BJ (cell line): Measurements from ENCODE around the gene CYP46A1. TPM values are rescaled to one million over a fixed set of nuclear protein-coding genes. Genes with fewer than 3 reads are reported as not detected.

Source experiments
- CTCF ChIA-PET: fragments of 350-600 bp; formaldehyde crosslinking; extraction: SDS; loops from one replicate; lab custom pipeline; 2021; ENCODE audit warnings: antibody characterized with exemption, inconsistent platforms; lab: Yijun Ruan, JAX
- POLR2A ChIA-PET: fragments of 300-600 bp; sonication (Branson Sonifier 250); formaldehyde crosslinking; extraction: SDS; loops from one replicate; lab custom pipeline; 2021; ENCODE audit warnings: antibody characterized with exemption; lab: Charles Lee
- DNase-seq: peaks from one replicate; pipeline ENCODE4 v3.0.0-alpha.2; 2011; ENCODE audit warnings: low read depth
- H3K27me3 ChIP-seq: 2 replicates; pipeline ENCODE4 v1.6.0; 2011; ENCODE audit warnings: low read length; ENCODE audit not compliant: control insufficient read depth, insufficient read depth
- H3K36me3 ChIP-seq: 2 replicates; pipeline ENCODE4 v1.5.1; 2011; ENCODE audit warnings: low read length; ENCODE audit not compliant: control insufficient read depth, insufficient read depth
- H3K4me3 ChIP-seq: 2 replicates; pipeline ENCODE4 v1.5.1; 2011; ENCODE audit warnings: low read depth, mild to moderate bottlenecking, control low read depth, low read length
- polyA plus RNA-seq: library from polyadenylated mRNA; depleted of rRNA; stranded (reverse); fragments of >200 nt; gene quantifications from 2 replicates; pipeline ENCODE4 v1.2.3, GENCODE V29; 2011
- TF ChIP-seq, protein P1 (sequence below): IDR thresholded peaks from 2 replicates; pipeline ENCODE4 v1.5.1; 2011; ENCODE audit warnings: low read depth, mild to moderate bottlenecking, control low read depth, inconsistent platforms, low read length, moderate library complexity; ENCODE audit not compliant: insufficient read depth

Gene CYP46A1
- polyA plus RNA-seq, 1 experiment: 0.06 TPM

DNA sequence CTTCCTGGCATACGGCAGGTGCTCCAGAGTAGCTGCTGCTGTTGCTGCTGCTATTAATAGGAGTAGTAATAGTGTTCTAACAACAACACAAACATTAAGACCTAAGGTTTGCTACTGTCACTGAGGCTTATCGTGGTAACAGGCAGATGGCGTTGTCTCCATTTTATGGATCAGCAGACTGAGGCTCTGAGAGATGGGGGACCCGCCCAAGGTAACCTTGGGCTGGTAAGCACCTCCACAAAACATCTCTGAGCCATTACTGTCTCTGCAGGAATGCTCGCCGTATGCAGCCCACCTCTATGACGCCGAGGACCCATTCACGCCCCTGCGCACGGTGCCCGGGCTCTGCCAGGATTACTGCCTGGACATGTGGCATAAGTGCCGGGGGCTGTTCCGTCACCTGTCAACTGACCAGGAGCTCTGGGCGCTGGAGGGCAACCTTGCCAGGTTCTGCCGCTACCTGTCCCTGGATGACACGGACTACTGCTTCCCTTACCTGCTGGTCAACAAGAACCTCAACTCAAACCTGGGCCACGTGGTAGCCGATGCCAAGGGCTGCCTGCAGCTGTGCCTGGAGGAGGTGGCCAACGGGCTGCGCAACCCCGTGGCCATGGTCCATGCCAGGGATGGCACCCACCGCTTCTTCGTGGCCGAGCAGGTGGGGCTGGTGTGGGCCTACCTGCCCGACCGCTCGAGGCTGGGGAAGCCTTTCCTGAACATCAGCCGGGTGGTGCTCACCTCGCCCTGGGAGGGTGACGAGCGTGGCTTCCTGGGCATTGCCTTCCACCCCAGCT, 31.9 kb upstream of the CYP46A1 start:
- Histone ChIP-seq H3K36me3 (no peaks in the 10 kb centered on the region), H3K4me3 (no peak overlapping the region), H3K27me3 (no peaks in the 10 kb centered on the region; the same call in 1 of the 2 replicates)
- CTCF ChIA-PET: no interaction called here
- DNase-seq: no peak
- POLR2A ChIA-PET: no interaction called here
- TF ChIP-seq, protein P1, sequence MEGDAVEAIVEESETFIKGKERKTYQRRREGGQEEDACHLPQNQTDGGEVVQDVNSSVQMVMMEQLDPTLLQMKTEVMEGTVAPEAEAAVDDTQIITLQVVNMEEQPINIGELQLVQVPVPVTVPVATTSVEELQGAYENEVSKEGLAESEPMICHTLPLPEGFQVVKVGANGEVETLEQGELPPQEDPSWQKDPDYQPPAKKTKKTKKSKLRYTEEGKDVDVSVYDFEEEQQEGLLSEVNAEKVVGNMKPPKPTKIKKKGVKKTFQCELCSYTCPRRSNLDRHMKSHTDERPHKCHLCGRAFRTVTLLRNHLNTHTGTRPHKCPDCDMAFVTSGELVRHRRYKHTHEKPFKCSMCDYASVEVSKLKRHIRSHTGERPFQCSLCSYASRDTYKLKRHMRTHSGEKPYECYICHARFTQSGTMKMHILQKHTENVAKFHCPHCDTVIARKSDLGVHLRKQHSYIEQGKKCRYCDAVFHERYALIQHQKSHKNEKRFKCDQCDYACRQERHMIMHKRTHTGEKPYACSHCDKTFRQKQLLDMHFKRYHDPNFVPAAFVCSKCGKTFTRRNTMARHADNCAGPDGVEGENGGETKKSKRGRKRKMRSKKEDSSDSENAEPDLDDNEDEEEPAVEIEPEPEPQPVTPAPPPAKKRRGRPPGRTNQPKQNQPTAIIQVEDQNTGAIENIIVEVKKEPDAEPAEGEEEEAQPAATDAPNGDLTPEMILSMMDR: no peak

- TF ChIP-seq, protein P1: no peak
- DNase-seq: peak; percentile 17
- ChIA-PET POLR2A (interaction anchor here (0.6 kb wide), 1 partner anchor 12 kb away, joined by 6 read pairs; no protein-coding TSS in a partner anchor), CTCF (interaction anchor here (1.6 kb wide), 1 partner anchor 13 kb away, joined by 3 read pairs; no protein-coding TSS in a partner anchor)
- H3K27me3 ChIP-seq: peaks cover 1% of the 10 kb centered on the region; the same call in 1 of the 2 replicates
- H3K36me3 ChIP-seq: no peaks in the 10 kb centered on the region
- H3K4me3 ChIP-seq: no peak overlapping the region
These were observed 29.7 kb upstream of the CYP46A1 start for GRCh38 chr14:99654235-99654985.

- Histone ChIP-seq H3K27me3 (peaks cover 1% of the 10 kb centered on the region; the same call in 1 of the 2 replicates), H3K36me3 (no peaks in the 10 kb centered on the region), H3K4me3 (no peak overlapping the region)
- no peak for DNase-seq
- TF ChIP-seq, protein P1: no peak
- CTCF ChIA-PET: interaction anchor here (1.3 kb wide), 1 partner anchor 27 kb away, joined by 4 read pairs; no protein-coding TSS in a partner anchor
- POLR2A ChIA-PET: no interaction called here
These were observed 28.6 kb upstream of the CYP46A1 start for GRCh38 chr14:99655521-99655920.

DNA sequence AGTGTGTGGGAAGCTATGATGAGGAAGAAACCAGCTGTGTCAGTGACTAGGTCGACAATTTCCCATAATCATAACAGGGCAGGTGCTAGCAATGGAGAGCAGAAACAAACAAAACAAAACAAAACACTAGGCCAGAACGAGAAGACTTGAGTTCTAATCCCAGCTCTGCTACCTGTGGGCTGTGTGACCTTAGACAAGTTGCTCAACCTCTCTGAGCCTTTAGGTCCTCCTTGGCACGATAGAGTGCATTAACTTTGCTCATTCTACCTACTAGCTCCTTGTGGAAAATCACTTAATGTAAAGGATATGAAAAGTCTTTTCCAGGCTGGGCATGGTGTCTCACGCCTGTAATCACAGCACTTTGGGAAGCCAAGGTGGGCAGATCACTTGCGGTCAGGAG, 27.9 kb upstream of the CYP46A1 start:
- no peak overlapping the region for H3K4me3 ChIP-seq
- TF ChIP-seq, protein P1: no peak
- ChIA-PET POLR2A (no interaction called here), CTCF (interaction anchor here (1.1 to 1.5 kb wide), 3 partner anchors 12 to 243 kb away, joined by 3 to 4 read pairs (median 4); no protein-coding TSS in a partner anchor)
- no peak for DNase-seq
- no peaks in the 10 kb centered on the region for H3K36me3 ChIP-seq
- peaks cover 1% of the 10 kb centered on the region; the same call in 1 of the 2 replicates for H3K27me3 ChIP-seq

GRCh38 chr14:99657645-99658155, 26.4 kb upstream of the CYP46A1 start:
- TF ChIP-seq, protein P1: no peak
- Histone ChIP-seq H3K36me3 (no peaks in the 10 kb centered on the region), H3K4me3 (no peak overlapping the region), H3K27me3 (peaks cover 1% of the 10 kb centered on the region; the same call in 1 of the 2 replicates)
- ChIA-PET CTCF (interaction anchor here (1.2 kb wide), 1 partner anchor 10 kb away, joined by 3 read pairs; no protein-coding TSS in a partner anchor), POLR2A (no interaction called here)
- no peak for DNase-seq
